ENCODE results near the gene BACH2.

Gene BACH2

DNA sequence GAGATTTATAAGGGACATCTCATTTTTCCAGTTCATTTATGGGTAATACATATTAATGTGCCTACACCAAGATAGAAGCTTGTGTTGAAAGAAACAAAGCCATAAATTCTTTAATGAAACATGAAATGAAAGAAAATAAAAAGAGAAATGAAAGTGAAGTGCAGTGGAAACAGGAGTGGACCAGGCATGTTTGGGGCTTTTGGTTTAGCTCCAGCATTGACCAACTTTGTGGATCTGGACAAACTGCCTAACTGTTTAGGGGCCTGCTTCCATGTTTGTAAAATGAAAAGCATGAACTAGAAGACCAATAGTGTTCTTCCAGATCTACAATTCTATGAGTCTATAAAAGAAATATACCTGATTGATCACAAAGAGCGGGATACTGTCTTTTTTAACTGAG is 277.4 kb downstream of the BACH2 start:
- no peak for DNase-seq

DNA sequence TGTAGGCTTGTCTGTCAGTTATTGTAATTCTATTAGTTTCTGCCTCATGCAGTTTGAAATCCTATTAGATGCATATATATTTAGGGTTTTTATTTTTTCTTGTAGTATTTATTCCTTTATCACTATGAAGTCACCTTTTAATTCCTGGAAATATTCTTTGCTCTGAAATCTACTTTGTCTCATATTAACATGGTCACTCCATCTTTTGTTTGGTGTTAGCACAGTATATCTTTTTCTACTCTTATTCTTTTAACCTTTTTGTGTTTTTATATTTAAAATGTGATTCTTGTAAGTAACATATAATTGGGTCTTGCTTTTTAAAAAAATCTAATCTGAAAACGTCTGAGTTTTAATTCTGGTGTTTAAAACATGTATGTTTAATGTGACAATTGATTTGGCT is 280.8 kb downstream of the BACH2 start:
- DNase-seq = no peak

DNA sequence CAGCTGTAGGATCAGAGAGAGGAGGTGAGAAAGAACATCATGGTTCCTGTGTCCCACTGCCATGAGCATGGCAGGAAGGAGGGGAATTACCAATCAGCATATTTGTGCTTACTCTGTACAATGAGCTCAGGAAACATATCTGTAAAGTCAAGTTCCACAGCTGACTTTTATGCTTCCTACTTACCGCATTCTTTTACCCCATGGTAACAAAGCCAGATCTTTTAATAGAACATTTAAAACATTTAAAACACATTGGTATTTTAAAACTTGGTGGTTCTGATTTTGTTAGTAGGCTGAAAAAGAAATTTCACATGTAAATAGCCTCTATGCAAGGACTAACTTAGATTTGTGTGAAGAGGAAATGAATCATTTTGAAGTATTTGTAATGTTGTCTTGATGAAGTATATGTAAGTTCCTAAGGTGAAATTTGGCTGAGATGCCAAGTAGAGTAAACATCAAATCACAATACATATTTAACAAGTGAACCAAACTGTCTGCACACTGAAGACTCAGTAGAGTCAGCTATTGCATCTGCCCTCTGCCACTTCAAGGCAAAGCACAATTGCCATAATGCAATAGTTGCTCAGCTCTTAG is 287.6 kb downstream of the BACH2 start:
- no peak for DNase-seq

DNA sequence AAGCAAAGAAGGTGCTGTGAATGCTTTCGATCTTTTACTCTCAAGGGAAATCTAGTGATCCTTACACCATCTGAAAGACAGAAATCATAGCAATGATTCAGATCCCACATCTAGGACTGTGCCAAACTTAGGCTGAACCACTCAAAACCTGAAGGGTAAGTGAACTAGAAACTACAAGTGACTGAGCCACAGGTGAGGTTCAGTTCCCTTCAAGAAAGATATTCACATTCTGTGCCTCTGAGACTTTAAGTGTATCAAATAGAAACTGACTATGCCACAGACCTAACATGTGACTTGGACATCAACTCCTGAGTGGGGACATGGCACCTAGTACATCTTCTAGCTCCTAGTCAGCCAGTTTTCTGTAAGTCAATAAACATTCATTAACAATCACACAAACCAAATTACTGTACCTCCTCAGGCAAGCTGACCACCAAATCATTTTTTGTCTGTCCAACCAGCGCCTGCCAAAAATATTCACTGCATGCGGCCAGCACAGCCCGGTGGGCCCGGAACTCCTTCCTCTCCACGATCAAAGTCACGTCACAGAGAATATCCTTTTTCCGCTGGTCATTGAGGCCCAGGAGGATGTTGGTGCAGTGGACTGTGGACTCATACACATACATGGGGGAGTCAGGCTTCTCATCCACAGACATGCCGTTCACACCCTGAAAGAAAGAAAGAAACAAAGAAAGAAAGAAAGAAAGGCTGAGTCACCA is 288.3 kb downstream of the BACH2 start:
- DNase-seq = no peak

DNA sequence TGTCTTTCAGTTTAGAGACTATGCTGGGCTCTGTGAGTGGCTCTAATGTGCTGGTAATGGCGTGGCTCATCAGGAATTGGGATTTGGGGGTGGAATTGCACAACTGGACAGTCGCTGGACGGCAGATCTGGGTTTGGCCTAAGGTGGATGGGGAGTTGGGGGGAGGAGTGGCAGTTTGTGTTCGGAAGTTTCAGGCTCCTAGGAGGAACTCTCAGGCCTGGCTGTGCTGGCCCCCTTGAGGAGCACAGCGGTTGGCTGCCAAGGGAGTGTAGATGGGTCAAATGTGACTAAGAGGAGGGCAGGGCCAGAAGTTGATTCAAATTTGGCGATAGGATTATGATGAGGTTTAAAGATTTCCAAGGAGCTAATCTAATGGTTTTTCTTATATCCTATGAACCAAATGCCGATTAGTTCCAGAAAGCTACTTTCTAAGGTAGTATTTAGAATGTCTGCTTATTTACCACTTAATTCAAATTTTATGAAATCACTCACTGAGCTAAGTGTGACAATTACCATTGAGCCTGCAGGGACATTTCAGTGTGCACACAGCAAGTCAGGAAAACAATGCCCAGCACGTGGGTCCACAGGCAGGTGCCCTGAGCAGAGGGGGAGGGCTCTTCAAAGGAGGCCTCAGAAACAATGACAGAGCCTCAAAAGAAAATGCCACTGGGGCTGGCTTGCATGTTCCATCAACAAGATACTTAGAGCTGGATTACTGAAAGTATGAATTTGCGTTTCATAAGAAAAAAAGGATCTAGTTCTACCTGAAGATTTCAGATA is 291.4 kb downstream of the BACH2 start:
- no peak for DNase-seq

DNA sequence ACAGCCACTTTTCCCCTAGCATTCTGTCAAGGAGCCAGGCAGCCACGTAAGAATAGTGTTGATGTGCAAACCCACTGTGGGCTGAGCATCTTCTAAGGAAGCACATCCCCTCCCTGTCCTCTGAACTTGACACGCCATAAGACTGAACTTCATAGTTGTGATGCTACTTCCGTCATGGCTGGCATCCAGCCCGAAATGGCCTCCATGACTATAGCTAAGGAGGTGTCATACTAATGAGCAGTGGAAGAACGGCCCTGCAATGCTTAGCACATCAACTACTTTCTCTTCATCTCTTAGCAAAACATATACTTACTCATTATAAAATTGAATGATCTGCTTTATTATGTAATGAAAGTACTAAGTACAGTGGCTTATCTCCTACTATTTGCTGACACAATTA is 292.1 kb downstream of the BACH2 start:
- no peak for DNase-seq

DNA sequence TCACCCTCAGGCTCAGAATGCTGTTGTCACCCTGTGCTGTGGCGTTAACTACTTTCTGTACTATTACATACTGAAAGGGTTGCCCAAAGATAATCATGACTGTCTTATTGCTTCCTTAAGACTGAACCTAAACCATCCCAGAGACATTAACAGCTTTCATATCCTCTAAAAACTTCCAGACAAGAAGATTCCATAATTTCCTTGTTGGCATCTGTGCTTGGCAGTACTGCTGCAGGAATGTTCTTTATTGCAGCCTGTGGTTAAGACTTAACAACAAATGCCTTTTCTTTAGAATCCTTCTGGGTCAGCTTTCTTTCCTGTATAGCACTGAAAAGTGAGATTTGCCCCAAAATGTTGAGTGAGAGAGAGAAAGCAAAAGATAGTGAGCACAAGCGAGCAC is 292.7 kb downstream of the BACH2 start:
- DNase-seq = no peak

DNA sequence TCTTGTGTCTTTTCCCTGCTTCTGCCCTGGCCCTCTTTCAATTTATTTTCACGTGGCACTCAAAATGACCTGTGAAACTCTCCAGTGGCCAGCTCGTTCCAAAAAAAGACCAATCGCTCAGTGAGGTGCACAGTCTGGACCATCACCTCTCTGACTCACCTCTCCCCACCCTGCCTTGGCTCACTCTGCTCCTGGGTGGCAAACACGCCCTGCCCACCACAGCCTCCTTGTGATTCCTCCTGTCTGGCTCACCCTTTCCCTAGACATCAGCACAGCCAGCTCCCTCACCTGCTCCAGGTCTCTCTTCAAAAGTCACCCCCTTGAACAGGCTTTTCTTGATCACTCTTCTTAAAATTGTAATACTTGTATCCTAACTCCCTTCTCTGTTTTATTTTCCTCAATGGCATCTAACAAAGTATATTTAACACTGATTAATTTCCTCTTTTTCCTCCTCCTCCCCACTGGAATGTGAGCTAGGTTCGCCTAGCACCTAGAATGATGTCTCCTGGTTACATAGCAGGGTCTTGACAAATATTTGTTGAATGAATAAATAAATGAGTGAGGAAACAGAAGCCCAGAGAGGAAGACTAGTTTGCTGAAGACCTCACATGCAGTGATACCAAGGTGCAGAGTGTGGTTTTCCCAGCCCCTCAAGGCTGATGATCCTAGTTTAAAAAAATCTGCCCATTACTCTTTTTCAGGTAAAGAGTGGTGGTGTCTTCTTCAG is 293.4 kb downstream of the BACH2 start:
- no peak for DNase-seq

DNA sequence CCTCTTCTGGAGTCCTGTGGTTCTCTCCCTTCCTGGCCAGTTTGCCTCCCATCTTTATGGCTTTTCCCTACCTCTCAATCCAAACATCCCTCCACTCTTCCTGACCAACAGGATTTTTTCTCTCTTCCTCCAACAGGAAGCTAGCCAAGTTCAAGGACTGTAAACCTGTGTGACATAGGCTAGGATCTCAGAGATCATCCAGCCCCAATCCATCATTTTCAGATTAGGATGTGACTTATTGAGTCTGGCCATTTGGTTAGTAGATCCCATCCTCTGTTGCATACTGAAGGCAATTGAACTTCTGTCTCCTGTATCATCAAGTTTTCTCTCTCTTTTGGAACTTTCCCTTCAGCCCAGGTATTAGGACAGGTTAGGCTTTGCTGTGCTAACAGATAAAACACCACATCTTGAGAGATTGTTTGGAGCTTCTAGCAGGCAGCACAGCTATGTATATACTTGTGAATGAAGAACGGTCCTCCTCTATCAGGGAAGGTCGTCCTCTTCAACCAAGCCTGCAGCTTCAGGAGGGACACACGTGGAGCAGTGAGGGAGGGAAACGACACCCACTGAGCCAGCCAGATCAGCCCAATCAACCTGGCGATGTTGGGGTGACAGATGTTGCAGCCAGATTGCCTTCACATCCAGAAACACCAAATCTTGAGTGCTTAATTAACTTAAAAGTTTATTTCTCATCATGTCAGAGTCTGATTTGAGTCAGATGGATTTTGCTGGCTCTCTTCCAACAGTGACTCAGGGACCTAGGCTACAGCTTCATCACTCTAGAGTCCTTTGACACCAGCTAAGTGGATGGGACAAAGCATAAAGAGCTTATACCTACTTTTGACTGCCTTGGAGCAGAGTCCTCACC is 295.5 kb downstream of the BACH2 start:
- no peak for DNase-seq

DNA sequence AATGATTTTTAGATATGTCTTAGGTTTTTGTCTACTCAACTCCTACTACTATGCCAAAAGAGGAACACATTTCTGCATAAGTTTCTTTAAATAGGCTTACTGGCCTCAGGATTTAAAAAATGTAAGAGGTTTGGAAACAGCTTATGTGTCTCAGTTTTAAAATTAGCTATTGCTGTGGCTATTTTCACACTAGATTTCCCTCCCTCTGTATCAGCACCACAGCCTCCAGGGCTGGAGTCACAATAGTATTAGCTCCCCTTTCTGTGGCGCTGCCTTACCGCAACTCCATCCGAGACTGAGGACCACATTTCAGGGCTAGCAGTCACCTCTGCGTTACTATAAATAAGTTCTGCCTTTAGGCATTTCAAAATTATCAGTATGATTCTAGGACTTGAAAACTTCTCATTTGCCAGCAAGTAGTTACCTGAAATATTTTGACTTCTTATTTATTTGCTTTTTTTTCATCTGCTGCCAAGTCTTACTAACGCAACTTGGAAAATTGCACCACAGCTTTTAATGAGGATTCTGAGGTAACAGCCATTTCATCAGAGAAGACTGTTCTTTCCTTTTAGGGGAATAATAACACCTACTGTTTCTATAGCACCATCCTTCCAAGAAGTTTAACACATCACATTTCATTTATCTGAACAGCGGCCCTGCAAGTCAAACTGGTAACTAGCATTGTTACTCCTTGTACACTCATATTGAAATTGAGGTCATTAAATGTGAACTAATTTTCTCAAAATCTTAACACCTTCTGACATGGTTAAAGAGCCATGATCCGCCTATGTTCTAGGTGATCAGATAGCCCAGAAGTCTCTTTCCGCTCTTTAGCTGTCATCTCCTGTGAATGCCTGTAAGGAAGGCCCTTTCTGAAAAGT is 296.5 kb downstream of the BACH2 start:
- DNase-seq = no peak

DNA sequence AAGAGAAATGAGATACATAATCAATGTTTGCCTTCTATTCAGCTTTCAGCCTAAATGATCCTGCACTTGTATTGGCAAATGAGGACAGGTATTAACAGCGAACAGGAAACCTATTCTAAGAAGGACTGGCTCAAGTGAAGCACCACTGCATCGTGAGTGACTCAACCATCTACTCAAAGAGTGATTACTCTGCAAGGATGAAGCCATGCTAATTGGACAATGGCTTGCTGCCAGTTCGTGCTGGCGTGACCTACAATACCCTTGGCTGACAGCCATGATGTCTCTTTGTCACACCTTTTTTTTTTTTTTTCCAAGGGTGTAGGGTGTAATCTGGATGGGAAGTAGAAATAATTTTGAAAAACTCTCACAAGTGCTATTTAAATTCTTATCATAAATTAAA is 297.5 kb downstream of the BACH2 start:
- no peak for DNase-seq

DNA sequence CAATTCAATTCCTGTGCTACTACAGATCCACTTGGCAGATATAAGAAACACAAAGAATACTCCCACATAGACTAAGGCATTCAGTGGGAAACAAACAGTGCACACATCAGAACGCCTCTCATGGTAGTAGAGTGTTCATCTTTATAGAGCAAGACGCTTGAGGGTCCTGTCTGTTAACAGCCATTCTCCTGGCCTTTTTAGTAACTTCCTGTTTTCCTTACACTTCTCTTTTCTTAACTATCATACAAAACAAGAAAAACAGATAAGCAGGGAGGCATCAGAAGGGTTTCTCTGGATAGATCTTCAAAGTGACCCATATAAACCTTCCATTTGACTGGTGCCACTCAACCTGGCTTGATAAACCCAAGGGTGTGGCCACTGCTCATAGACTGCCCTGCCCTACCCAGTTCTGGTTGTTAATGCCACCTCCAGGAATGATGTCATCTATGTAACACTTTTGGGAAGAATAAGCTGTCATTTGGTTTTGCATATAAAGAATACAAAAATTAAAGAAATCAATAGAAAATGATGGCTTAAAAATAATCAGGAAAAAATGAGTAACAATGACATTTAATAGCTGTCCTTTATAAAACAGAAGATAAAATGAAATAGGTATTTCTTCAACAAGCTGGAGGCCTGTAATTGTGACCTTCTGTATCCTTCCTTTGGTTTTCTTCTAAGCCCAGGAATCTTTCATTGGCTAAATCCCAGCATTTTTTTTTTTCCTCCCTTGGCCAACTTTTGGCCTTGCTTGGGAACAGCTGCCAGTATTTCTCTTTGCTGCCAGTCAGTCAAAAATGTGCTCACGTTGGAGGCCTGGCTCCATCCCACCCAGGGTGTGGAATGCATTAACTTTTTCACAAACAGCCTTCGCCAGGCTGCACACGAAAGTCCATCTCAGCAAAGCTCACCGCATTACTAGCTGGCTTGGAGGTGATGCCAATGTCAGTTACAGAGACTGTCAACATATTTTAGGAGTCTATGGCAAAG is 298.9 kb downstream of the BACH2 start:
- DNase-seq = no peak

DNA sequence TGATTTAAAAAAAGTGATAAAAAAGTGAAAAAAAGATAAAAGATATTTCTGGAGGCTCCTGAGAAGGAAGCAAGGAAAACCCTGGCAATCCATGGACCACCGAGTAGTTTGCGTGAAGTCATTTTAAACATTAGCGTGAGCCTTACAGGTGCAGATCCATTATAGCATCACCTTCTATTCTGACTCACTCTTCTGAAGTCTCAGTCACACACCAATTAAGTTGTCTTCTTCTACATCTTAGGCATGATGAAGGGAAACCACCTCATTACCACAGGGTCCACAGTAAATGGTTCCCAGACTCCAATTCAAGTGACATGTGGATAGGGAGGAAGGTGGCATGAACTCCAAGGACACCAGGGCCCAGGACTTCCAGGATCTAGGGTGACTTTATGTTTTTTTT is 303.2 kb downstream of the BACH2 start:
- no peak for DNase-seq

DNA sequence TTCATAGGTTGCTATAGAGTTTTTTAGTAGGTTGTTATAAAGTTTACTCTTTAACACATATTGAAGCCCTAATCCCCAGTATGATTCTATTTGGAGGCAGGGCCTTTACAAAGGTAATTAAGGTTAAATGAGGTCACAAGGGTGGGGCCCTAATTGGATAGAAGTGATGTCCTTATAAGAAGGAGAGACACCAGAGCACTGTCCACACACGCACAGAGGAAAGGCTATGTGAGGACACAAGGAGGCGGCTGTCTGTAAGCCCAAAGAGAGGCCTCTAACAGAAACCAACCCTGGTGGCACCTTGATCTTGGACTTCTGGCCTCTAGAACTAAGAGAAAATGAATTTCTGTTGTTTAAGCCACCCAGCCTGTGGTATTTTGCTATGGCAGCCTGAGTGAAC is 303.8 kb downstream of the BACH2 start:
- DNase-seq = no peak

DNA sequence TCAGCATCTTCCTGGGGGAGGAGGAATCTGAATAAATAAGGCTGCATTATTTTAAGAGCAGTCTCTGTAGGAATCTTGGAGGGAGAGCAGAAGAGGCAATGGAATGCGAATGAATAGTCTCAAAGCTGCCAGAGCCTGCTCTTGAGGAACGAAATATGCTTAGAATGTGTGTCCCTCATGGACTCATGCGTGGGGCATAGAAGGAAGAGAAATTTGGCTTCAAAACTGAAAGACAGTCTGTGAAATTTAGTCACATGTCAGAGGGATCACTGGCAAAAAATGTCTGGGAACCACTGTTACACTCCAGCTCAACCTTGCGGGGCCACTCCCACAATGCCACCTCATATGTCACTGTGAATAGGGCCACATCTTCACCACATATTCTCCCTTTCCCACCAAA is 306.9 kb downstream of the BACH2 start:
- no peak for DNase-seq

DNA sequence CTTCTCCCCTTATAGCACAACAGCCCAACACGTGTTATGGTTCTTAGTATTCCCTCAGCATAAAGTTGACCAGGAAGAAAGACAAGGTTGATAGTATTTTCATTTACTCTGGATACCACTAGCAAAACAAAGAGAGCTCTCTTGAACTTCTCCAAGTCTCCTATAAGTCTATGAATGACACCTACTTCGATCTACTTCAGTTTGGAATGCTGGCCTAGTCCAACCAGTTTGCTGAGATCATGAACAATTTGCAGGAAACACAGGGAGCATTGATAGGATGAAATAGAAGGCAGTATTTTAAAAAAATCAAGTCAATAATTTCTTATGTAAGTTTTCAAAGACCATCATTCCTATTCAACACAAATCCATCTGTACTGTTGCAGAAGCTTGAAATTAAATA is 308.8 kb downstream of the BACH2 start:
- no peak for DNase-seq

DNA sequence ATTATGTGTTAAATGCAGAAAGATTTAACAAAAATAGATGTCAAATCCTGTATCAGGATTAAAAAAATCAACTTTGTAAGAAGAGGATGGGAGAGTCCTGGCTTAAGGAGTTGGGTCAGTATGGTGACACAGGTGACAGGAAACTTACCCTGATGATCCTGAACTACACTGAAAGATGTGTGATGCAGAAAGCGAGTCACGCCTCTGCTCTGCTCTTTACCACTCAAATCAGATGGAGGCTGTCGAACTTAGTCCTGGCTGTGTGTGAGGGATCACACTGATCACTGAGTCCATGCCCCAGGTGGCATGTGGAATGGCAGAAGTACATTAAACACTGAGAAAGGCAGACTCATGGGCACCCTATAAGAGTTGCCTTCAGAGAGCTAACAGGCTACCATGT is 309.5 kb downstream of the BACH2 start:
- DNase-seq = no peak

DNA sequence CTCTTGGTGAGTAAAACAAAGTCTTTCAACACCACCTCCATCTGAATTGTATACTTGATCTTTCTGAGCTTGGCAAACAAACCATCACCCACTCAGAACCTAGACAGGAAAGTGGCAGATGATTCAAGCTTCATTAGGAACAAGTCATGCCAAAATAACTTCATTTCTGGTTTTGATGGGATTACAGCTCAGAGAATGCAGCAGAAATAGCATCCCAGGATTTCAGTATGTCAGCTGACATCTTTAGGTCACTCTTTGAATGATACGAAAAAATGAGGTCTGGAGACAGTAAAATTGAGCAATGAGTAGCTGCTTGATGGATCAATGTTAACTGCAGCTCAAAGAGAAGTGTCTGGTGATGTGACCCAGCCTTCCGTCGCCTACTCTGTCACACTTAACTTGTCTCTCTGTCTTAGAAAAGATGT is 310.0 kb downstream of the BACH2 start:
- DNase-seq = no peak

DNA sequence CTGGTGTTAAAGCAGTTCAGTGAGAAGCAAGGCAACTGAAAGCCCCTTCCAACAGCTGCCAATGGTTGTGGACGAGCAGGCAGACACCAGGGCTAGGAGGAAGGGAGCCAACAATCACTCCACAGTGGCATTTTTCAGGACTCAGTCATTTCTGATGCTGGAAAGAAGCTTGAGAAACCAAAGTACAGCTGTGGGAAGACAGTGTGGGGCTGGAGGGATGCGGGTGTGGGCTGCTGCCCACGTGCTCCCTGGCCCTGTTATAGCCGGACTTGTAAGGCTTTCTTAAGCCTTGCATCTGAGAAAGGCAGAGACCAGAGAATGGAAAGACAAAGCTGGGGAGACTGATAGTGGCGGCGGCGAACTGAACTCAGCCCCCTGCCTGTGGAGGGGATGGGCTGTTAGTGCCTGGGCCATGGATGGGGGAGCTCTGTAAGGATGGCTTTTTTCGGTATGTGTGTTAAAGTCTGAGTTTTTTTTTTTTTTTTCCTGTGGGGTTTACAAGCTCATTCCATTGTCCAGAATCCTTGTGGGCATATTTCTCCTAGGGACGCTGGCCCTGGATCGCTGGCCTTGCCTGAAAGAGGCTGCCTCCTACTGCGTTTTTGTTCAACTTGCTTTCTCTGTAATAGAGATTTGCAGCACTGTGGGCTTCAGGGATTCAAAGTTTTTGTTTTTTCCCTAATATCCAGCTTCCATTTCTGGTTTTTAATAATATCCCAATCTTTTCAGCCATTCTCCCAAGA is 310.7 kb downstream of the BACH2 start:
- no peak for DNase-seq
